GM12801 (cell line): Measurements from ENCODE around the gene SELE.

Experiments
- TF ChIP-seq, protein P1 (sequence below): IDR thresholded peaks from one replicate; pipeline ENCODE4 v1.5.1; 2011; ENCODE audit warnings: control low read depth; ENCODE audit not compliant: insufficient read length; ENCODE audit errors: extremely low read depth

SELE gene

DNA sequence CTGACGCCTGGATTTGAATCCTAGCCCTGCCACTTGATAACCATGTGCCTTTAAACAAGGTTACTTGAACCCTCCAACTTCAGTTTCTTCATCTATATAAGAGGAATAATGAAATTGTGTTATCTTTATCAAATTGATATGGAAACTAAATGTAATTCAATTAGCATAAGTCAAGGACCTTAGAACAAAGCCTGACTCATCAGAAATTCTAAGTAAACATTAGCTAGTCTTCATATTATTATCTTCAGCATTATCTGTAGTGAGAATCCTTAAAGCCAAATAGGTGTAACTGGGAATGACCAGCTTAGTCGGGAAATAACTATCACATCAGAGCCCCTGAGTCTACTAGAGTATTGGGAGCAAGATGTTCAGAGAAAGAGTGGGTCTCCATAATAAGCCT is 29.1 kb downstream of the SELE start:
- TF ChIP-seq, protein P1, sequence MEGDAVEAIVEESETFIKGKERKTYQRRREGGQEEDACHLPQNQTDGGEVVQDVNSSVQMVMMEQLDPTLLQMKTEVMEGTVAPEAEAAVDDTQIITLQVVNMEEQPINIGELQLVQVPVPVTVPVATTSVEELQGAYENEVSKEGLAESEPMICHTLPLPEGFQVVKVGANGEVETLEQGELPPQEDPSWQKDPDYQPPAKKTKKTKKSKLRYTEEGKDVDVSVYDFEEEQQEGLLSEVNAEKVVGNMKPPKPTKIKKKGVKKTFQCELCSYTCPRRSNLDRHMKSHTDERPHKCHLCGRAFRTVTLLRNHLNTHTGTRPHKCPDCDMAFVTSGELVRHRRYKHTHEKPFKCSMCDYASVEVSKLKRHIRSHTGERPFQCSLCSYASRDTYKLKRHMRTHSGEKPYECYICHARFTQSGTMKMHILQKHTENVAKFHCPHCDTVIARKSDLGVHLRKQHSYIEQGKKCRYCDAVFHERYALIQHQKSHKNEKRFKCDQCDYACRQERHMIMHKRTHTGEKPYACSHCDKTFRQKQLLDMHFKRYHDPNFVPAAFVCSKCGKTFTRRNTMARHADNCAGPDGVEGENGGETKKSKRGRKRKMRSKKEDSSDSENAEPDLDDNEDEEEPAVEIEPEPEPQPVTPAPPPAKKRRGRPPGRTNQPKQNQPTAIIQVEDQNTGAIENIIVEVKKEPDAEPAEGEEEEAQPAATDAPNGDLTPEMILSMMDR = no peak

DNA sequence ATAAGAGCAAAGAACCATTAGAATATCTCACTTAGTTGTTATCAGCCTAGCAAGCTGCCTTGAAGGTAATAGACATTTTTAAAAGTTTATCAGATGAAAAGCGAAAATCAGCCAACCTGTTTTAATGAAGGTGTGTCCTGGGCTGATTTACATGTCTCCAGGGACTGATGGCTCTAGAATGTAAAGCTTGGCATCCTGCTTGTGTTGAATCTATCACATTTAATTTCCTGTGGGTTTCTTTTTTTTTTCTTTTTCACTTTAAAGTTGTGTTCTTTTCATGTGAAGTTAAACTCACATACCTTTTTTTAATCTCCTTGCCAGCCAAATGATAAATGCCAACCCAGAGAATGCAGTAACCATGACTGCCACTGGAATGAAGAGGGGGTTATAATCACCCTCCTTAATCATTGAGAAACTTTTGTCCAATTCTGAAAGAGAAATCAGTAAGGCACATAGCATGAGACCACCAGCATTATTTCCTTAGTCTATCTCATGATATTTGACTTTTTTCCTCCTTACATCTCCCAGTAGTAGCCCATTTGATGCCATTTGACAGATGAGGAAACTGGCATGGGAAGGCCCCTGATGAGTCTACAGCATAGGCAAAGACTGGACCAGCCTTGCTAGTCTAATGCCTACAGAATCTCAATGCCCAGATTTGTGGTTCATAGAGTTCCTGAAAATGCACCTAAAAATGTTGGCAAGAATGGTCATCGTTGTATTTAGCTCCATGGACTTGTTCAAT is 32.4 kb downstream of the SELE start:
- TF ChIP-seq, protein P1 = no peak

GRCh38 chr1:169699707-169700106 is 34.2 kb downstream of the SELE start:
- TF ChIP-seq, protein P1 = no peak

GRCh38 chr1:169698976-169699375 is 34.9 kb downstream of the SELE start:
- TF ChIP-seq, protein P1 = no peak

GRCh38 chr1:169697755-169698154 is 36.1 kb downstream of the SELE start:
- TF ChIP-seq, protein P1 = no peak

DNA sequence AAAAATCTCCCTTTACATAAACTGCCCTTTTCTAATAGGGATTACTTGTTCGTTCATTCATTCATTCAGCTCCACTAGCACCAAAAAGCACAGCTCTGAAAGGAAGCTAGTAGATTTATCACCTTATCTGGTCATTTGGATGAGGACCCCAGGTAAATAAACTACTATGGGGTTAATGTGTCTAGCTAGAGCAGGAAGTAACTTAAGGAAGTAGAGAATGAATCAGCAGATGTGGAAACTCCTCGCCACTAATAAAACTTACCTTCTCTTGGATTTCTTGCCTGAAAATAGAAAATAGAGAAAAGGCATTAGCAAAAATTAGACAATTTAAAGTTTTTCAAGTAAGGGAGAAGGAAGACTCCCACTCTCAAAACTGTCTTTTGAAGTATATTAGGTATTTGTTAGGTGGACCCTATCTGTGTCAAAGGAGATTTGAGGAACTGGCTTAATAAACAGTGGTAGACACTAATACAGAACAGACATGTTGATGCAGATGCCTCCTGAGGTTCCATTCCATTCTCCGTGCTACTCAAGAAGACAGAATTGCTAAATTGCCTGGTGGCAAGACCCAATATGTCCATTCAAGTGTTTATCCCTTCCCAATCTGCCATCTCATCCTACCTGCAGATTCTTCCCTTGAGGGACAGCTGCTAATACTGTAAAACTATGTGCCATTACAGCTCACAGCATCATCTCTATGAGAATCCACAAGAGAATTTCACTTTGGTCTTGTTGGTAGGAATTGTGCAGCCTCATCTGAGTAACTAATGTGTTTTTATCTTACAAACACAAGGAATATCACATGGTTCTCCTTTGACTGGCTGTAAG is 37.4 kb downstream of the SELE start:
- TF ChIP-seq, protein P1 = no peak

DNA sequence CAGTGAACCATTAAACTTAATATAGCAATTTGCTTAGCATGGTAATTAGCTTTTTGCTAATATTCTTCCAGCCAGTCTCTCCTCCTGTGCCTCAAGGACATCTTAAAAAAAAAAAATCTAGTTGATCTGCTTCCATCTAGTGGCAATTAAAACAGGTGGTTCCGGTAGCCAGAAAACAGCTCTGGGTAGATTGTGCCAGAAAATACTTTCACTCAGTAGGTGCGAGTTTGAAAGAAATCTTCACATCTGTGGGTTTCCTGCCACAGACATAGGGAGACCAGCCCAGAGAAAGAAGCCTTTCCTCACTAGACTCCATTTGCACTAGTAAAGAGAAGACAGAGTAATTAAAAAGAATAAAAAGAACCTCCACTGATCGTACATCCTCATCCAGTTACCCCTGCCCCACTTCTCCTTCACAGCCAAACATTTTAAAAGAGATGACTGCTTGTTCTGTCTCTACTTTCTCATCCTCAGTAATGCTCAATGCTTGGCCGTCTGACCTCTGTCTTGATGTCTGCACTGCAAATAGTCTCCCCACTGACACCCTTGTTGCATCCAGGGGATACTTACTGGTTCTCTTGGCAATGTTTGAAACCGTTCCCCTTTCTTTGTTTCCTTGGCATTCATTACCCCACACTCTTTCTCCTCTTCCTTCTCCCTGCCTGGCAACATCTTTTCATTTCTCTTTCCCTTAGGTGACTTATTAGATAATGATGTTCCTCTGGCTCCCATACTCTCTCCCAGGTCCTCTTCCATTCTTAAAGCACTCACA is 39.4 kb downstream of the SELE start:
- TF ChIP-seq, protein P1 = no peak
